ENCODE results near the gene SHF. TPM values are rescaled to one million over a fixed set of nuclear protein-coding genes. Genes with fewer than 3 reads are reported as not detected.

Gene SHF
- total RNA-seq, 2 experiments from 2014 or later = 2.2 to 4.5 TPM

DNA sequence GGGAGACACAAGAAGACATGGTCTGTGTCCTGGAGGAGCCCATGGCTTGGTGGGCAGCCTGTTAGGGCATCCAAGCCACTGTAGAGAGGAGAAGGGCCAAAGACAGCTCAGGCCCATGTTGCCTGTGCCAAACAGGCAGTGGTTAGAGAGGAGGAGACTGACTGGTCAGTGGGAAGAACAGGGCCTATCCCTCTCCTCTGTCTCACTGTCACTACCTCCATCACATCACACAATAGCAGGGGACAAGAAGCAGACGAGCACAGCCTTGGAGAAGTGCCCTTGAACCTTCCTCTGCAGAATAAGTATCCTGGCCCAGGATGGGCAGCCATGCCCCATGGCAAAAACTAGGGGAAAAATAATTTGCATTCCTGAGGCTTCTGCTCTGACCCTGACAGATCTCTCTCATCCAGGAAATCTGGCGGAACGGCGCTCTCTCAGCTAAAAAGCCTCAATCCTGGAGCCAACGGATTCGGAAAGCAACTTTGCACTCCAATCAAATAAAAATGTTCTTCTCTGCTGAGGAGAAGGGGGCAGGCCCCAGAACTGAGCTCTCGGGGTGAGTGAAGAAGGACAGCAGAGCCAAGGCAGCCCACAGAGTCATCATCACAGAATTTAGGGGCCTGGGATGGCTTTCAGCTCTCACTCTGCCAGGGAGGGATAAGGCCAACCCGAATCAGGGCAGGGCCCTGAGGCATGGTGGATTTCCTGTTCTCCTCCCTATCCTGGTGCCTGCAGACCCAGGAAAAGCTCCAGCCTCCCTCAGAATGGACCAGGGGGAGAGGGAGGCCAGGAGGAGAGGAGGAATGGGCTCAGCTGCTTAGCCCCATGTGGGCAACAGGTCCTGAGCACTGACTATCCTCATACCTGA, 1.6 kb downstream of the SHF start:
- H3K9me3 Mint-ChIP-seq (ENCODE audit: low read depth) = no peaks in the 10 kb centered on the region
- CTCF ChIA-PET = interaction anchor here (0.7 to 1.5 kb wide), 6 partner anchors 12 to 68 kb away, joined by 3 to 8 read pairs (median 4); no protein-coding TSS in a partner anchor
- ATAC-seq (no peak), DNase-seq (no peak)
- H3K36me3 Mint-ChIP-seq = no peaks in the 10 kb centered on the region
- H3K4me3 Mint-ChIP-seq = peak overlapping the region; percentile 49
- H3K4me1 Mint-ChIP-seq = peaks cover 10% of the 10 kb centered on the region
- H3K27me3 Mint-ChIP-seq = peaks cover 21% of the 10 kb centered on the region
- H3K27ac Mint-ChIP-seq = no peak overlapping the region

DNA sequence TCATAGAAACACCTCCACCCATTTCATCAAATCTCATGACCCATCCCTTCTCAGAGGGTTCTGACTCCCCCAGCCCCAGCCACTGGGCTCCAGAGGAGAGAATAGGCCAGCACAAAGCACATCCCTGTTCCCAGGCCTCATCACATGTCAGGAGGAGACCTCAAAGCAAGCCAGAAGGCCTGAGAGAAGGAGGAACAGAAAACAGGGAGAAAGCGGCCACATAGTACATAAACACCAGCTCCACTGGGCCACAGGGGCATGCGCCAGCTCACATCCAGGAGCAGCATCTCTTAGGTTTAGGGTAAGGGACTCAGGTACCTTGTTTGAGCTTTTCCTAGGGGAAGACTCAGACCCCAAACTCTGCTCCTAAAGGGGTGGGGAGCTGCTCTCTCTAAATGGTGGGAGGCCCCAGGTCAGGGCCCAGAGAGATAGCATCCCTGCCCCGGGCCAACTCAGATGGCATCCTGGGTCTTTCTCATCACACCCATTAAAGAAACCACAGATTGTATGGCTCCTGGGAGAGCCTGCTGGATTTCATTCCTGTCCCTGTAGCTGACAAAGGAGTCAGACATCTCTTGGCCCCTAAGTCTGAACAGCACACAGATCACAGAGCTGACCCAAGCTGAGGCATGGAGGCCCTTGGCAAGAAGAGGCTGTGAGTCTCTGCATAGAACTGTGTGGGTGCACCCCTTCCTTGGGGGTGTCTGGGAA, 2.5 kb downstream of the SHF start:
- H3K4me1 Mint-ChIP-seq = peaks cover 19% of the 10 kb centered on the region
- H3K27ac Mint-ChIP-seq = no peak overlapping the region
- ATAC-seq (no peak), DNase-seq (no peak)
- no peaks in the 10 kb centered on the region for H3K9me3 Mint-ChIP-seq (ENCODE audit: low read depth)
- peaks cover 18% of the 10 kb centered on the region for H3K27me3 Mint-ChIP-seq
- H3K36me3 Mint-ChIP-seq = no peaks in the 10 kb centered on the region
- CTCF ChIA-PET = interaction anchor here (0.9 to 2.1 kb wide), 5 partner anchors 13 to 67 kb away, joined by 3 to 8 read pairs (median 7); no protein-coding TSS in a partner anchor
- H3K4me3 Mint-ChIP-seq = no peak overlapping the region

DNA sequence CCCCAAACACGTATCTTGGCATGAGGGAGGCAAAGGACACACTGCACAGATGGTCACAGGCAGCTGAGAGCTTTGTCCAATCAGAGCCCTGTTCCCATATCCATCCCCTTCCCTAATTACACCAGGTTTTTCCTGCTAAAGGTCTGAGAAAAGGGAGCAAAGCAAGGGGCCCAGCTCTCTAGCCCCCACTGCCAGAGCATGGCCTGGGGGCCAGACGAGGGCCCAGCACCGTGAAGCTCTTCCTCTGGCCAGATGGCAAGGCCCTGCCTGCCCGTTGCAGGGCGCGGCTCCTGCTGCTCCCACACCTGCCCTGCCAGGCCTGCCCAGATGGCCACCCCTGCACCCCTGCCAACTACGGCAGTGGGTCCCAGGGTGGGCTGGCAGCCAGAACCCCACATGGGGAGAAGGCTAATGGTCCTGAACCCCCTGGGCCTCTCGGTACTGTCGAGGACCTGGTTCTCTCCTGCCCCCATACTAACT, 3.2 kb downstream of the SHF start:
- Mint-ChIP-seq H3K9me3 (ENCODE audit: low read depth) (no peaks in the 10 kb centered on the region), H3K4me1 (peaks cover 24% of the 10 kb centered on the region), H3K36me3 (no peaks in the 10 kb centered on the region), H3K4me3 (no peak overlapping the region), H3K27ac (no peak overlapping the region), H3K27me3 (peaks cover 11% of the 10 kb centered on the region)
- no peak for ATAC-seq
- CTCF ChIA-PET = interaction anchor here (1.3 to 2.1 kb wide), 3 partner anchors 13 to 21 kb away, joined by 4 to 10 read pairs (median 8); no protein-coding TSS in a partner anchor
- DNase-seq = no peak

DNA sequence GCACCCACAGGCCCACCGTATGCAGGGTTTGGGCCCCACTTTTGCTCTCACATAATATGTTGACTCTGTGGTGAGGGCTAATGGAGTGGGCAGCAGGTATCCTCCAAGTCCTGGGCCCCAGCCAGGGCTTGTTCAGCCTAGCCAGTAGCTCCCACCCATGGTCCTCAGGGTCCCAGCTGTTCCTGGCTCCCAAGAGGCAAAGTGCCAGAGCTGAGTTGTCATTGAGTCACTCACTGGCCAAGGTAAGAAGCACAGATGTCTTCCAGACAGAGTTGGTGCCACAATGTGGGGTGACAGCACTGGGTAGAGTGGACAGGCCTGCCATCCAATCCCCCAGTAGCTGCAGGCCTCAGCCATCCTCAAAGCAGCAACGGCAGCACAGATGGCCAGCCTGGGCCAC, 4.3 kb downstream of the SHF start:
- peaks cover 8% of the 10 kb centered on the region for H3K27me3 Mint-ChIP-seq
- ATAC-seq = no peak
- CTCF ChIA-PET = interaction anchor here (1.0 to 2.1 kb wide), 3 partner anchors 15 to 22 kb away, joined by 3 to 10 read pairs (median 8); no protein-coding TSS in a partner anchor
- H3K4me1 Mint-ChIP-seq = peaks cover 22% of the 10 kb centered on the region
- no peaks in the 10 kb centered on the region for H3K36me3 Mint-ChIP-seq
- no peaks in the 10 kb centered on the region for H3K9me3 Mint-ChIP-seq (ENCODE audit: low read depth)
- no peak overlapping the region for H3K27ac Mint-ChIP-seq
- DNase-seq = no peak
- no peak overlapping the region for H3K4me3 Mint-ChIP-seq

DNA sequence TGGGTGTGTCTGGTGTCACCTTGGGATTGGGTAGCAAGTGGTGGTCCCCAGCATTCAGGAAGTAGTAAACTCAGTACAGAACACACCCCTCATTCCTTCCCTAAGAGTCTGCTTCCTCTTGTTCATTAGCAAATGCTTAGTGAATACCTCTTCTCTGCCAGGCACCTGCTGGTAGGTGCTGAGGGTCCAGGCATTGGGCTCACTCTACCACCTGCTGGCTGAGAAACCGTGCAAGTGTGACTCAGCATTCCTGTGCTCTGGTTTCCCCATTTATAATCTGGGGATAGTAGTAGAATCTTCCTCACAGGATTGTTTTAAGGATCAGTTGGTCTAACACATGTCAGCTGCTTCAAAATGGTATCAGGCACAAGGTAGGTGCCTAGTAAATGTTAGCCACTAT, 4.8 kb downstream of the SHF start:
- no peak for DNase-seq
- CTCF ChIA-PET = interaction anchor here (1.0 to 2.1 kb wide), 3 partner anchors 15 to 22 kb away, joined by 3 to 10 read pairs (median 8); no protein-coding TSS in a partner anchor
- ATAC-seq = no peak

DNA sequence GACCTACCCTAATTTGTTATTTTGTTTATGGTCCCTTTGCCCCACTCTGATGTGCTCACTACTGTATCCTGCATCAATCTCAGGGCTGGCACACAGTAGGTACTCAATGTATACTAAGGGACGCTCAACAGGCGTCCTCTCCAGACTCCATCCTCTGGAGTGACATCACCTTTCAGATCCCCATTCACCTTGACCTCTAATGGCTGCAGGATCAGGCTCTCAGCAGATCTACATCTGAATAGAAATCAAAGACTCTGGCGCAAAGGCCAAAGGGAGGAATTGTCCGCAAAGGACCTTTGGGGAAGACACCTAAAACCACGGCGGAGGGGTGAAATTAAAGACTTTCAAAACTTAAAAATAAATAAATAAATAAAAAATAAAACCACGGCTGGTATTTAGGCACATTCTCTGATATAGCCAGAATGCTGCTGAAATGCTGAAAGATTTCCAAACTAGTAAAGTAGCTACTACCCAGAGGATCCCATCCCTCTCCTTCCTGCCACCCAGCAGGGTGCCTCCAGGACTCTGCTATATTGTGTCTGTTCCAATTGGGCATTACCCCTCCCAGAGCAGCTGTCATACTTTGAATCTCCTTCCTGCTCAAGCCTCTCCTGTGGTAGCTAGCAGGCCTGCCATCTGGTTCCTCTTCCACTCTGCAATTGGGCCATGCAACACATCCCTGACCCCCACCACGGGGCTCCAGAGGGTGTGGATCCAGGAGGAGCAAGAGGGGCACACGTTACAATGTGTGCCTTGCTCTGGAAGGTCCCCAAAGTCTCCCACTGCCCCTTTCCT, 6.1 kb downstream of the SHF start:
- Mint-ChIP-seq H3K4me1 (peaks cover 17% of the 10 kb centered on the region), H3K27ac (no peak overlapping the region), H3K9me3 (ENCODE audit: low read depth) (no peaks in the 10 kb centered on the region), H3K36me3 (no peaks in the 10 kb centered on the region), H3K4me3 (no peak overlapping the region), H3K27me3 (peaks cover under 1% of the 10 kb centered on the region)
- CTCF ChIA-PET = interaction anchor here (1.3 to 8.6 kb wide), 5 partner anchors 13 to 218 kb away, joined by 3 to 60 read pairs (median 25); no protein-coding TSS in a partner anchor
- no peak for ATAC-seq
- DNase-seq = no peak

More for the DNA sequence above, 4.8 kb downstream of the SHF start:
- Mint-ChIP-seq H3K27me3 (peaks cover 5% of the 10 kb centered on the region), H3K36me3 (no peaks in the 10 kb centered on the region), H3K9me3 (ENCODE audit: low read depth) (no peaks in the 10 kb centered on the region), H3K4me3 (no peak overlapping the region), H3K27ac (no peak overlapping the region), H3K4me1 (peaks cover 19% of the 10 kb centered on the region)

DNA sequence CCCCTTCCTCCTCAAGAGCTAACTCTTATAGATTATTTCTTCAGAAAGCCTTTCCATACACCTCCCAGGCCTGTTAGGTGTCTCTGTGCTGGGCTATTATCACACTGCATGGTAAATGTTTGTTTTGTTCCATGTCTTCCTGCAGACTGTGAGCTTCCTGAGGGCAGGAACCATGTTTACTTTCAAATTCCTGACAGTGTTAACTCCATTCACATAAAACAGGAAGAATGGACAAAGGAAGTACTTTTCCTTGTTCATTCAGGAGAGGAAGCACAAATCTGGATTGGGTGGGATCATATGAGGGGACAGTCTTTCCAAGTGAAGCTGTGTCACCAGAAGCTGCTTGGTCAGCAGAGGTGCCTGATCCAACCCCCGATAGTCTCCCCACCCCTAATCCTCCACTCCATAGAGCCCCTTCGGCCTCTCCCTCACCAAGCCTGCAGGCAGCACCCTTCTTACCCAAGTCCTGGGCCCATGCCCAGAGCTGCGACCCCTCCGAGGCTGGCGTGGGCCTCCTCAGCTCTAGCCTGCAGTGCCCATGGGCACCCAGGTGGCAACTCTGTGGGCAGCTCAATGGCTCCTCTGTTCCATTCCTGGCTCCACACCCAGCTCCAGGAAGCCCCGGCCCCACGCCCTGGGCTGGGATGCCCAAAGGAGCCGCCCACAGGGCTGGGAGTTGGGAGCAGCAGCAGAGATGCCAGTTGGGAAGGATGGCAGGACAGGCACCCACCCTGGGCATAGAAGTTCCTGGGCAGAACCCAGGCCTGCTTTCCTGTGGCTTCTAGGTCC, 6.9 kb downstream of the SHF start:
- DNase-seq (no peak), ATAC-seq (no peak)
- CTCF ChIA-PET = interaction anchor here (1.0 to 8.6 kb wide), 11 partner anchors 11 to 219 kb away, joined by 3 to 60 read pairs (median 7); no protein-coding TSS in a partner anchor
- H3K27ac Mint-ChIP-seq = peak overlapping the region; percentile 38
- peaks cover 17% of the 10 kb centered on the region for H3K4me1 Mint-ChIP-seq
- no peak overlapping the region for H3K4me3 Mint-ChIP-seq
- no peaks in the 10 kb centered on the region for H3K9me3 Mint-ChIP-seq (ENCODE audit: low read depth)
- H3K27me3 Mint-ChIP-seq = no peaks in the 10 kb centered on the region
- no peaks in the 10 kb centered on the region for H3K36me3 Mint-ChIP-seq

DNA sequence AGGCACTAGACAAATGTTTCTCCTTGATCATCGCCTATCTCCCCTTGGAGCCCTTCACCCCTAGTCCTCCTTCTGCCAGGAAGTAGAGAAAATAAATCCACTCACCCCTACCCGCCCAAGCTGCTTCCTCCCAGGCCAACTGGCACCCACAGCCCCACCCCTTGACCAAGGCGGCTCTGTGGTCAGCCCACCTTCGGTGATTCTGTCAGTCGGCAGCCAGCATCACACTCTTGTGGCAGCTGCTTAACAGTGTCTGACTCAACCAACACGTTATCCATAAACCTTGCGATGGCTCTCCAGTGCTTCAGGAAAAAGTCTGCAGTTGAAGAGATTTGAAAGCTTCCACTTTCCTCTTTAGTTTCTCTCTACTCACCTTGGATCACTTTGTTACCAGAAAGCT, 7.6 kb downstream of the SHF start:
- no peaks in the 10 kb centered on the region for H3K9me3 Mint-ChIP-seq (ENCODE audit: low read depth)
- CTCF ChIA-PET = interaction anchor here (0.7 to 8.6 kb wide), 12 partner anchors 8 to 222 kb away, joined by 3 to 60 read pairs (median 6); a partner anchor contains a TSS
- ATAC-seq (peak; percentile 80), DNase-seq (peak; percentile 86)
- no peaks in the 10 kb centered on the region for H3K27me3 Mint-ChIP-seq
- no peaks in the 10 kb centered on the region for H3K36me3 Mint-ChIP-seq
- H3K27ac Mint-ChIP-seq = peak overlapping the region; percentile 54
- H3K4me3 Mint-ChIP-seq = no peak overlapping the region
- H3K4me1 Mint-ChIP-seq = peaks cover 17% of the 10 kb centered on the region

DNA sequence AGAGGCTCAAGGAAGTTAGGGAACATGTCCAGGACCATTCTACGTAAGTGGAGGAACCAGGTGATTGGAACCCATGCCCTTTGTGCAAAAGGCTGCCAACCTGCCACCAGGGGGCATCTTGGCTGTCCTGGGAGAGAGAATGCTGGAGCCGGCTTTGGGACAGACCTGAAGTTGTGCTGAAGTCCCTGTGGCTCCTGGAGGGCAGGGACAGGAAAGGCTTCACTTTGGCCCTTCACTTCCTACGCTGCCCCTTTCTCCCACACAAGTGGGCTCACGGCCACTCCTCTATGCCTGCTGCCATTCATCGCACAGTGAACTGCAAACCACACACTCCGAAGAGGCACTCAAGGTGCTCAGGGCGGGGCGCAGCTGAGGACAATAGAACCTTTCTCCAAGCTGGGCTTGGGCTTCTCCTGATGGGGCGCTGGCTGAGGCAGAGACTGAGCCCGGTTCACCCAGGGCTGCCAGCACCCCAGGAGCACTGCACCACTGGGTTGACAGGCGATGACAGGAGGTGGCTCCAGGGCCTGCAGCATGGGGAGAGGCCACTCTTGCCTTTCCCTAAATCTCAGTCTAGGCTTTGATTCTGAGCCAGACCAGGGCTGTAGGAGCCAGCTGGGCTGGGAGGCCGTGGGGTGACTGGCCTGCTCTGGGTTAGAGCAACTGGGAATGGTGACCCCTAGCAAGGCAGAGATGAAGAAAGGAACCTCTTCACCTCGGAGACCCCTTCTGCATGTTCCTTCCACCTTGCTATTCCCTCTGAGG, 8.4 kb downstream of the SHF start:
- ATAC-seq (no peak), DNase-seq (peak; percentile 54)
- CTCF ChIA-PET = interaction anchor here (0.7 to 8.6 kb wide), 10 partner anchors 9 to 223 kb away, joined by 3 to 60 read pairs (median 8); a partner anchor contains a TSS
- Mint-ChIP-seq H3K27me3 (no peaks in the 10 kb centered on the region), H3K36me3 (no peaks in the 10 kb centered on the region), H3K9me3 (ENCODE audit: low read depth) (no peaks in the 10 kb centered on the region), H3K27ac (no peak overlapping the region), H3K4me3 (no peak overlapping the region), H3K4me1 (peaks cover 17% of the 10 kb centered on the region)

DNA sequence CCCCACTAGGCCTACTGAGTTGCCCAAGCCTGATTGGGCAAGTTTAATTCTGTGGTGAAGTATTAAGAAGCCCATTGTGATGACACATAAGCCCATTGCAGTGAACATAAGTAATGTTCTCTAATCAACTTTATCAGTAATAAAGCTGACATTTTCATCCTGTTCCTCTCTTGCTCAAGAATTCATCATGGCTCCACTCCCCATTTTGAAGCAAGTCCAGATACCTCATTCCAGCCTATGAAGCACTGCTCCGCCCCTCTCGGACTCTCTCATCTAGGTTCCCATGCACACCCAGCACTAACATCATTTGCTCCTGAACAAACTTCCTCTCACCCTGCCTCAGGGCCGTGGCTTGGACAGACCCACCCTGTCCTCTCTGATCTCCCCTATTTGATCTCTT, 10.5 kb downstream of the SHF start:
- Mint-ChIP-seq H3K27ac (no peak overlapping the region), H3K36me3 (no peaks in the 10 kb centered on the region), H3K4me1 (peaks cover 17% of the 10 kb centered on the region), H3K4me3 (no peak overlapping the region), H3K9me3 (ENCODE audit: low read depth) (no peaks in the 10 kb centered on the region), H3K27me3 (no peaks in the 10 kb centered on the region)
- CTCF ChIA-PET = interaction anchor here (0.6 to 8.6 kb wide), 3 partner anchors 10 to 232 kb away, joined by 3 to 60 read pairs (median 13); no protein-coding TSS in a partner anchor
- DNase-seq (no peak), ATAC-seq (no peak)

DNA sequence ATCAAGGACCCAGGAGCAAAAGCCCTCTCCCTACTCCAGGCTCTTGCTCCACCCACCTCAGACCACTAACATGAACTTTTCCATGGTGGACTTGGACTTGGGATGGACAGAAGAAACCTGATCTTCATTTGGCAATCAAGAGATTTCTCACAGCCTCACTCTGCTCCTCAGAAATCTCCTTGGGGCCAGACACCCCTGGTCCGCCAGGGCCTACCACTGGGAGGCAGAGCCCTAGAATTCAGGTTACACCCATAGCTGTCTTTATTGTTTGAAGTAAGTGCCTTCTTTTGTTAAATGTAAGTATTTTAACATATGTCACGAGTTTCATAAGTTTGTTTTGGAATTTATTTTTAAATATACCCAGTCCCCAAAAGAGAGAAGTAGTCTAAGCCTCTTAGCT, 13.2 kb downstream of the SHF start:
- Mint-ChIP-seq H3K4me3 (no peak overlapping the region), H3K27ac (no peak overlapping the region), H3K4me1 (no peaks in the 10 kb centered on the region), H3K36me3 (no peaks in the 10 kb centered on the region), H3K9me3 (ENCODE audit: low read depth) (no peaks in the 10 kb centered on the region), H3K27me3 (no peaks in the 10 kb centered on the region)
- DNase-seq = no peak
- CTCF ChIA-PET = interaction anchor here (0.7 to 8.6 kb wide), 2 partner anchors 10 to 24 kb away, joined by 4 to 60 read pairs; no protein-coding TSS in a partner anchor
- ATAC-seq = no peak

All from activated CD8-positive, alpha-beta memory T cell treated with anti-CD3 and anti-CD28 coated beads, Interleukin-2, amount 10 ng/mL, durations not matched to agents 7 days and 5 days (primary cell).